ENCODE data around the gene ZDHHC16. TPM values are rescaled to one million over a fixed set of nuclear protein-coding genes. Genes with fewer than 3 reads are reported as not detected.
A peak's percentile ranks its signal among the peaks of the same experiment; 100 is the strongest.

ZDHHC16 gene
- total and polyA plus RNA-seq, 10 of the 15 experiments (the other 5 are each of a cell fraction or from before 2014, with no cell fraction given) = 16.8 to 63.1 (median 29.8) TPM

GRCh38 chr10:97445722-97446639, at the start of gene ZDHHC16, which contains the start of gene EXOSC1 (continued):
- TF ChIP-seq, protein P1, sequence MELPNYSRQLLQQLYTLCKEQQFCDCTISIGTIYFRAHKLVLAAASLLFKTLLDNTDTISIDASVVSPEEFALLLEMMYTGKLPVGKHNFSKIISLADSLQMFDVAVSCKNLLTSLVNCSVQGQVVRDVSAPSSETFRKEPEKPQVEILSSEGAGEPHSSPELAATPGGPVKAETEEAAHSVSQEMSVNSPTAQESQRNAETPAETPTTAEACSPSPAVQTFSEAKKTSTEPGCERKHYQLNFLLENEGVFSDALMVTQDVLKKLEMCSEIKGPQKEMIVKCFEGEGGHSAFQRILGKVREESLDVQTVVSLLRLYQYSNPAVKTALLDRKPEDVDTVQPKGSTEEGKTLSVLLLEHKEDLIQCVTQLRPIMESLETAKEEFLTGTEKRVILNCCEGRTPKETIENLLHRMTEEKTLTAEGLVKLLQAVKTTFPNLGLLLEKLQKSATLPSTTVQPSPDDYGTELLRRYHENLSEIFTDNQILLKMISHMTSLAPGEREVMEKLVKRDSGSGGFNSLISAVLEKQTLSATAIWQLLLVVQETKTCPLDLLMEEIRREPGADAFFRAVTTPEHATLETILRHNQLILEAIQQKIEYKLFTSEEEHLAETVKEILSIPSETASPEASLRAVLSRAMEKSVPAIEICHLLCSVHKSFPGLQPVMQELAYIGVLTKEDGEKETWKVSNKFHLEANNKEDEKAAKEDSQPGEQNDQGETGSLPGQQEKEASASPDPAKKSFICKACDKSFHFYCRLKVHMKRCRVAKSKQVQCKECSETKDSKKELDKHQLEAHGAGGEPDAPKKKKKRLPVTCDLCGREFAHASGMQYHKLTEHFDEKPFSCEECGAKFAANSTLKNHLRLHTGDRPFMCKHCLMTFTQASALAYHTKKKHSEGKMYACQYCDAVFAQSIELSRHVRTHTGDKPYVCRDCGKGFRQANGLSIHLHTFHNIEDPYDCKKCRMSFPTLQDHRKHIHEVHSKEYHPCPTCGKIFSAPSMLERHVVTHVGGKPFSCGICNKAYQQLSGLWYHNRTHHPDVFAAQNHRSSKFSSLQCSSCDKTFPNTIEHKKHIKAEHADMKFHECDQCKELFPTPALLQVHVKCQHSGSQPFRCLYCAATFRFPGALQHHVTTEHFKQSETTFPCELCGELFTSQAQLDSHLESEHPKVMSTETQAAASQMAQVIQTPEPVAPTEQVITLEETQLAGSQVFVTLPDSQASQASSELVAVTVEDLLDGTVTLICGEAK (IDR thresholded peaks at IDR 0.05; ENCODE audit: borderline replicate concordance) = peak; percentile 60; the same call in 1 of the 2 replicates
- TF ChIP-seq KDM1A (IDR thresholded peaks at IDR 0.05; ENCODE audit: borderline replicate concordance) (no peak), NFYB (IDR thresholded peaks at IDR 0.05; ENCODE audit: insufficient read depth, low read depth, low read length) (peak; percentile 81), NR2F1 (conservative IDR thresholded peaks at IDR 0.05) (peak; percentile 43; the same call in 1 of the 2 replicates), BHLHE40 (IDR thresholded peaks at IDR 0.05; ENCODE audit: borderline replicate concordance in 1 of 2, low read depth in 2 of 2, low read length in 1 of 2) (peak in 1 of 2 experiments; percentile 48; a peak in 1 of 4 replicates), NR2C1 (IDR thresholded peaks at IDR 0.05) (peak; percentile 77), ZNF687 (IDR thresholded peaks at IDR 0.05) (peak; percentile 27; the same call in 1 of the 2 replicates), POLR2AphosphoS2 (IDR thresholded peaks at IDR 0.05; ENCODE audit: low read depth, low read length) (peak; percentile 63; the same call in 1 of the 2 replicates), RAD51 (IDR thresholded peaks at IDR 0.05) (peak; percentile 60; the same call in 1 of the 2 replicates), FOS (IDR thresholded peaks at IDR 0.05; ENCODE audit: borderline replicate concordance, extremely low read depth, insufficient read length) (peak; percentile 65), SMAD1 (IDR thresholded peaks at IDR 0.05; ENCODE audit: low read depth, partially characterized antibody) (no peak), BCL3 (IDR thresholded peaks at IDR 0.05; ENCODE audit: borderline replicate concordance, insufficient read depth, low read depth, low read length, poor library complexity, severe bottlenecking) (no peak), MTA2 (IDR thresholded peaks at IDR 0.05; ENCODE audit: low read depth) (no peak), SMARCA5 (IDR thresholded peaks at IDR 0.05) (peak; percentile 36; the same call in 1 of the 2 replicates), DPF2 (IDR thresholded peaks at IDR 0.05) (no peak), HCFC1 (IDR thresholded peaks at IDR 0.05; ENCODE audit: low read length) (peak; percentile 92), SREBF1 (IDR thresholded peaks at IDR 0.05; ENCODE audit: low read length) (peak; percentile 72; the same call in 1 of the 2 replicates), MYC (IDR thresholded peaks at IDR 0.05; ENCODE audit: insufficient read depth, insufficient read length, insufficient replicate concordance, low read length, severe bottlenecking) (peak; percentile 39), SMAD5 (IDR thresholded peaks at IDR 0.05; ENCODE audit: low read depth) (peak; percentile 47; the same call in 1 of the 2 replicates)

All from GM12878 (cell line).